Sciatic nerve (tissue), 2 donors: ENCODE measurements around the gene LSM14B. TPM values are rescaled to one million over a fixed set of nuclear protein-coding genes. Genes with fewer than 3 reads are reported as not detected.

Experiments used
- ATAC-seq: fragments of 200-7000 bp; cut with Tn5 transposase; one replicate; pipeline ENCODE4 v1.9.1; 2020; ENCODE audit warnings: mild to moderate bottlenecking, moderate library complexity
- DNase-seq: peaks from one replicate; pipeline ENCODE4 v3.0.0-alpha.2; 2020; ENCODE audit warnings: low spot score
- intact Hi-C: fragments of 100-400 bp; cut with DNase I; formaldehyde crosslinking; loops from one replicate; pipeline ENCODE4 v1.14.2; 2022
- total RNA-seq: library from RNA; stranded (reverse); fragmentation: NEBNext Ultra II Directional; extraction: Animal tissue kit (Norgen Biotek cat#: 25700); gene quantifications from one replicate; pipeline ENCODE4 v1.2.1, GENCODE V29; 2021
- donor health status: DM: no; HTN: no; CAD: no.
- donor health status: DM: no; HTN: no; CAD: no.

LSM14B gene
- total RNA-seq, 1 donor from 2014 or later: 26.5 TPM

GRCh38 chr20:62172666-62173065 lies 50.4 kb downstream of the LSM14B start:
- DNase-seq: no peak
- intact Hi-C loops: no loop called here

GRCh38 chr20:62174021-62174804 lies 51.9 kb downstream of the LSM14B start:
- no peak for ATAC-seq
- no peak for DNase-seq
- intact Hi-C loops: no loop called here

More at GRCh38 chr20:62172666-62173065, 50.4 kb downstream of the LSM14B start:
- ATAC-seq: no peak

- intact Hi-C loops: no loop called here
- ATAC-seq (no peak), DNase-seq (no peak)
Measured at GRCh38 chr20:62174870-62175624, 52.8 kb downstream of the LSM14B start.

GRCh38 chr20:62175711-62176110 lies 53.4 kb downstream of the LSM14B start:
- DNase-seq (no peak), ATAC-seq (no peak)
- intact Hi-C loops: no loop called here

- intact Hi-C loops: no loop called here
- ATAC-seq (no peak), DNase-seq (no peak)
Measured at GRCh38 chr20:62176866-62177265, 54.6 kb downstream of the LSM14B start.

- intact Hi-C loops: no loop called here
- no peak for ATAC-seq
- no peak for DNase-seq
Measured at GRCh38 chr20:62177307-62177706, 55.0 kb downstream of the LSM14B start.

GRCh38 chr20:62178316-62179161 lies 56.3 kb downstream of the LSM14B start:
- intact Hi-C loops: no loop called here
- DNase-seq (no peak), ATAC-seq (no peak)

GRCh38 chr20:62179162-62179504 lies 56.9 kb downstream of the LSM14B start:
- no peak for DNase-seq
- no peak for ATAC-seq
- intact Hi-C loops: no loop called here

GRCh38 chr20:62181808-62182207 lies 59.5 kb downstream of the LSM14B start:
- ATAC-seq (no peak), DNase-seq (no peak)
- intact Hi-C loops: loop anchor here (5.0 kb wide), 1 partner anchor 175 kb away; no protein-coding TSS in a partner anchor

- peak; percentile 96 for DNase-seq
- peak; percentile 98 for ATAC-seq
- intact Hi-C loops: loop anchor here (5.0 kb wide), 1 partner anchor 175 kb away; no protein-coding TSS in a partner anchor
Measured at GRCh38 chr20:62182469-62183425, 60.5 kb downstream of the LSM14B start, which contains the start of gene MTG2. Gene MTG2, plus strand, starts transcription at chr20:62183028. Its CDS starts 10,393 bp downstream, at chr20:62193421.

GRCh38 chr20:62183426-62184142 lies 61.3 kb downstream of the LSM14B start:
- no peak for DNase-seq
- intact Hi-C loops: loop anchor here (5.0 kb wide), 1 partner anchor 174 kb away; no protein-coding TSS in a partner anchor
- no peak for ATAC-seq

Other genes with a start within 250 kb of the LSM14B start
- 20.1 TPM for gene TAF4, start 56.6 kb upstream of the LSM14B start, total RNA-seq
- 124 TPM for gene PSMA7, start 20.9 kb downstream of the LSM14B start, total RNA-seq
- gene SS18L1, start 21.3 kb downstream of the LSM14B start, total RNA-seq: 18.9 TPM
- gene MTG2, start 60.6 kb downstream of the LSM14B start, total RNA-seq: 31.4 TPM
- not detected for gene HRH3, start 97.8 kb downstream of the LSM14B start, total RNA-seq
- 53.3 TPM for gene OSBPL2, start 116.0 kb downstream of the LSM14B start, total RNA-seq
- 47.5 TPM for gene ADRM1, start 180.5 kb downstream of the LSM14B start, total RNA-seq
- gene LAMA5, start 244.8 kb downstream of the LSM14B start, total RNA-seq: 232 TPM